ENCODE data around the gene EFNA1. TPM values are rescaled to one million over a fixed set of nuclear protein-coding genes. Genes with fewer than 3 reads are reported as not detected.

Gene EFNA1
- total RNA-seq, 4 donors from 2014 or later = 27.4 to 41.4 (median 34.0) TPM

- no peak overlapping the region for H3K27ac ChIP-seq
- DNase-seq (ENCODE audit: low spot score in 2 of 2) = no peak
- no peaks in the 10 kb centered on the region for H3K9me3 ChIP-seq
- no peak for TF ChIP-seq CTCF (IDR thresholded peaks at IDR 0.05)
- TF ChIP-seq POLR2A (IDR thresholded peaks at IDR 0.05) = no peak
- no peak for TF ChIP-seq EP300 (IDR thresholded peaks at IDR 0.05)
- H3K36me3 ChIP-seq = no peaks in the 10 kb centered on the region
- H3K4me1 ChIP-seq = peaks cover 4 to 52% (median 29%) of the 10 kb centered on the region in 4 donors
- H3K27me3 ChIP-seq = peaks cover 0 to 25% of the 10 kb centered on the region in 2 donors
- H3K4me3 ChIP-seq = no peak overlapping the region
- WGBS, 2 donors = 47 to 55% methylated on average over 8 of the region's 8 CpGs
Measured at GRCh38 chr1:155086856-155087535, 40.7 kb upstream of the EFNA1 start.

GRCh38 chr1:155091071-155092051, 36.3 kb upstream of the EFNA1 start:
- Histone ChIP-seq H3K36me3 (no peaks in the 10 kb centered on the region), H3K9me3 (no peaks in the 10 kb centered on the region), H3K4me3 (no peak overlapping the region), H3K4me1 (peaks cover 0 to 37% (median 11%) of the 10 kb centered on the region in 4 donors), H3K27me3 (no peaks in the 10 kb centered on the region), H3K27ac (no peak overlapping the region)
- DNase-seq (ENCODE audit: low spot score in 2 of 2) = peak; percentile 62 to 77
- WGBS, 2 donors = 26 to 29% methylated on average over 20 to 29 of the region's 29 CpGs
- TF ChIP-seq EP300 (IDR thresholded peaks at IDR 0.05) (peak in 1 of 2 donors; percentile 23), CTCF (IDR thresholded peaks at IDR 0.05) (peak; percentile 97 to 99 (median 98)), POLR2A (IDR thresholded peaks at IDR 0.05) (no peak)

- 74 to 94% methylated on average over 4 to 6 of the region's 6 CpGs for WGBS, 2 donors
- H3K4me3 ChIP-seq = no peak overlapping the region
- TF ChIP-seq POLR2A (IDR thresholded peaks at IDR 0.05) = no peak
- TF ChIP-seq EP300 (IDR thresholded peaks at IDR 0.05) = no peak
- no peak for TF ChIP-seq CTCF (IDR thresholded peaks at IDR 0.05)
Measured at GRCh38 chr1:155092131-155092530, 35.5 kb upstream of the EFNA1 start.

GRCh38 chr1:155092641-155093040, 35.0 kb upstream of the EFNA1 start:
- 89 to 95% methylated on average over 12 of the region's 12 CpGs for WGBS, 2 donors
- H3K27ac ChIP-seq = no peak overlapping the region

More at GRCh38 chr1:155092131-155092530, 35.5 kb upstream of the EFNA1 start:
- no peaks in the 10 kb centered on the region for H3K27me3 ChIP-seq
- H3K9me3 ChIP-seq = no peaks in the 10 kb centered on the region
- H3K36me3 ChIP-seq = no peaks in the 10 kb centered on the region
- DNase-seq (ENCODE audit: low spot score in 2 of 2) = no peak
- H3K4me1 ChIP-seq = peaks cover 0 to 29% (median 11%) of the 10 kb centered on the region in 4 donors
- H3K27ac ChIP-seq = no peak overlapping the region

More at GRCh38 chr1:155092641-155093040, 35.0 kb upstream of the EFNA1 start:
- Histone ChIP-seq H3K4me1 (peaks cover 0 to 28% (median 11%) of the 10 kb centered on the region in 4 donors), H3K36me3 (no peaks in the 10 kb centered on the region), H3K4me3 (no peak overlapping the region), H3K9me3 (no peaks in the 10 kb centered on the region), H3K27me3 (no peaks in the 10 kb centered on the region)
- TF ChIP-seq CTCF (IDR thresholded peaks at IDR 0.05) (no peak), EP300 (IDR thresholded peaks at IDR 0.05) (no peak), POLR2A (IDR thresholded peaks at IDR 0.05) (no peak)
- DNase-seq (ENCODE audit: low spot score in 2 of 2) = no peak
